GM12875 (cell line): ENCODE measurements around the gene FAM169A.

Experiments
- H3K4me3 ChIP-seq: one replicate; pipeline ENCODE4 v1.5.1; 2011; ENCODE audit warnings: low read depth, low read length, control low read depth
- TF ChIP-seq, protein P1 (sequence below): IDR thresholded peaks from 2 replicates; pipeline ENCODE4 v1.5.1; 2011; ENCODE audit warnings: low read depth, mild to moderate bottlenecking, control low read depth, inconsistent platforms, low read length, moderate library complexity, borderline replicate concordance; ENCODE audit not compliant: insufficient read depth

Gene FAM169A

DNA sequence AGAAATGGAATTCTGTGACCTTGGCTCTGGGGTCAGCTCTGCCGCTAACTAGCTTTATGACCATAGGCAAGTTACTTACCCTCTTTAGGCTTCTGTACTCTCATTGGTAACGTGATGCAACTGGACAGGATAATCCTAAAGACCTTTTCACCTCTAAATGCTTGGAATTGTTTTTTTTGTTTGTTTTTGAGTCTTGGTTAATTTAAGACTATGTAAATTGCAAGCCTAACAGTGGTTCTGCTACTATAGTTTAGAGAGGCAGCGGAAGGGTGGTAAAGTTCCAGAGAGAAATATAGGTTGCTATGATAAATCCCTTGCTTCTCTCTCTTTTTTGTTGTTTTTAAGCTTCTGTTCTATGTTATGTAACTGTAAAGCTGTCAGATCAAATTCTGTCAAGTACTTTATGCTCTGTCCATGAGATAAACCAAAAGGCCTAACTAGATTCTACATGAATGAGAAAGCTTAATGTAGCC, 17.6 kb downstream of the FAM169A start:
- TF ChIP-seq, protein P1, sequence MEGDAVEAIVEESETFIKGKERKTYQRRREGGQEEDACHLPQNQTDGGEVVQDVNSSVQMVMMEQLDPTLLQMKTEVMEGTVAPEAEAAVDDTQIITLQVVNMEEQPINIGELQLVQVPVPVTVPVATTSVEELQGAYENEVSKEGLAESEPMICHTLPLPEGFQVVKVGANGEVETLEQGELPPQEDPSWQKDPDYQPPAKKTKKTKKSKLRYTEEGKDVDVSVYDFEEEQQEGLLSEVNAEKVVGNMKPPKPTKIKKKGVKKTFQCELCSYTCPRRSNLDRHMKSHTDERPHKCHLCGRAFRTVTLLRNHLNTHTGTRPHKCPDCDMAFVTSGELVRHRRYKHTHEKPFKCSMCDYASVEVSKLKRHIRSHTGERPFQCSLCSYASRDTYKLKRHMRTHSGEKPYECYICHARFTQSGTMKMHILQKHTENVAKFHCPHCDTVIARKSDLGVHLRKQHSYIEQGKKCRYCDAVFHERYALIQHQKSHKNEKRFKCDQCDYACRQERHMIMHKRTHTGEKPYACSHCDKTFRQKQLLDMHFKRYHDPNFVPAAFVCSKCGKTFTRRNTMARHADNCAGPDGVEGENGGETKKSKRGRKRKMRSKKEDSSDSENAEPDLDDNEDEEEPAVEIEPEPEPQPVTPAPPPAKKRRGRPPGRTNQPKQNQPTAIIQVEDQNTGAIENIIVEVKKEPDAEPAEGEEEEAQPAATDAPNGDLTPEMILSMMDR, result no peak
- H3K4me3 ChIP-seq, result no peak overlapping the region

DNA sequence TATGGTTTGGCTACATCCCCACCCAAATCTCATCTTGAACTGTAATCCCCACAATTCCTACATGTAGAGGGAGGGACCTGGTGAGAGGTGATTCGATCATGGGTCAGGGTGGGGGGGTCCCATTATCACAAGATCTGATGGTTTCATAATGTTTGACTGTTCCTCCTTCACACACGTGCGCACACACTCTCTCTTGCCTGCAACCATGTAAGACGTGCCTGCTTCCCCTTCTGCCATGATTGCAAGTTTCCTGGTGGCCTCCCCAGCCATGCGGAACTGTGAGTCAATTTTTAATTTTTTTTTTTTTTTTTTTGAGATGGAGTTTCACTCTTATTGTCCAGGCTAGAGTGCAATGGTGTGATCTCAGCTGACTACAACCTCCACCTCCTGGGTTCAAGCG, 27.0 kb downstream of the FAM169A start:
- no peak overlapping the region for H3K4me3 ChIP-seq
- TF ChIP-seq, protein P1, result no peak

DNA sequence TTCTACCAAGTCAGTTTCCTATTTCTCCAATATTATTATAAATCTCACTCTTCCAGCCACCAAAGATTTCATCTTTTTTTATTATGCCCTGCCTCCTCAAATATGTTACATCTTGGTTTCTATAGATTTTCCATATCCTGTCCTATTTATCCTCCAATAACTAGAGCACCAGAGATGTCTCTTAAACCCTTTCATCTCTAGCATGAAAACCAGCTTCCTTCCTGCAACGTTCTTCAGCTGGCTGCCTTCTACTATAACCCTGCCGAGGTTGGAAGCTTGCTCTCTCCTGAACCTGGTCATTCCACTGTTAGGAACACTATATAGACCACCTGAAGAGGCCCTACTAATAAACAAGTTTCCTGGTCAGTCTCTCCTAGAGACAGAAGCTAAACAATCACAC, 27.9 kb downstream of the FAM169A start:
- TF ChIP-seq, protein P1, result no peak
- H3K4me3 ChIP-seq, result no peak overlapping the region

DNA sequence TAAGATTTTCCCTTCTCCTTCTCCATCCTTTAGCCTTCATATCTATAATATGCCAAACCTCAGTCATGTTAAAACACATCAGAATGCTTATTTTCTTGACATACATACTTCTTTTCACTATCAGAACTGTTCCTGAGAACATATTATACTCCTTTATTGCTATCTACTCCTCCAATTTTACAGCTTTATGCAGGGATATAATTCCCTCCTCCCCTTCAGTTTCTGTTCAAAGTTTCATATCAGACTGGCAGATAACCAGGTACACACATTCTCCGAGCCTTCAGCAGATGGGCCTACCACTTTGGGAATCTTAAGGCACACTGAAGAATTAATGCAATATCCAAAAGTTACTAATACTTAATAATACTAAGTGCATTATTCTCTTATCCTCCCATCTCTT, 29.1 kb downstream of the FAM169A start:
- no peak overlapping the region for H3K4me3 ChIP-seq
- TF ChIP-seq, protein P1, result no peak

DNA sequence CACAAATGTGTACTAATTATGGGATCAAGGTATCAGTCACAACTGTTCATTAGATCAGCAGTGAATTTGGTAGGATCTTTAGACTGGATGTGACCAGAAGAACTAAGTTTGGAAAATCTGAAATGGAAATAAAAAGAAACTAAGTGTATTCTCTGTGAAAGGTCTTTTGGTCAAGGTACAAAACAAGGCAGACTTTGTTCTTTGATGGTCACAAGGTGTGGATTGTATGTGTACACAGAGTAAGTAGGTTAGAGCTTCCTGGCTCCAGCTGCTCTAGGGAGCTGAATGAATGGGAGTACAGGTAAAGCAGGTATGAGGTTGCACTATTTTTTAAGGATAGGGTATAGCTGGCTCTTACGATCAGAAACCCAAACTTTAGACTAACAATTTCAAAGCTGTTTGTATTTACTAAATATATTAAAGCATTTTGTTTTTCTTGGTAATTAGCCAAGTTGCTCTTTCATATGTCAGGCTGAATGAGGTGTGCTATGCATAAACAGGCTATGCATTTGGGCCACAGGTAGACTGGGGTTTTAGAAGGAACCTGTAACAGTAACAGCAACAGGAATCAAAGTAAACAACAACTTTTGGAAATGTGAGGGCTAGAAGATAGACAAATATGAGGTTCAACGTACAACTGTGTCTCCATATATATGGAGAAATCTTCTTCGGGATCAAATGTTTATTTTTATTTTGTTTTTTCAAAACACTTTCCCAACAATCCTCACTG, 32.5 kb downstream of the FAM169A start:
- TF ChIP-seq, protein P1, result no peak
- no peak overlapping the region for H3K4me3 ChIP-seq

DNA sequence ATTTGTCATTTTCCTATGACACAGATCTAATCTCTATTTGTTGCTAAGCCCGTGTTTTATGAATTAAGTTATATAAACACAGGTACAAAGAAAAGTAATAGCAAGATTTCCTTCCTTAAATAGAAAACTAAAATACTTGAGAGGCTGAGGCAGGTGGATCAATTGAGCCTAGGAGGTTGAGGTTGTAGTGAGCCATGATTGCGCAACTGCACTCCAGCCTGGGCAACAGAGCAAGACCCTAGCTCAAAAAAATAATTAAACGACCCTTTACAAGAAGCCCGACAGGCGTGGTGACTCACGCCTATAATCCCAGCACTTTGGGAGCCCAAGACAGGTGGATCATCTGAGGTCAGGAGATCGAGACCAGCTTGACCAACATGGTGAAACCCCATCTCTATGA, 36.8 kb downstream of the FAM169A start:
- H3K4me3 ChIP-seq, result no peak overlapping the region

More for the DNA sequence above, 36.8 kb downstream of the FAM169A start:
- TF ChIP-seq, protein P1, result no peak
